Testis (tissue), 2 donors: ENCODE results near the gene CCDC106.

Experiments
- POLR2A ChIP-seq: fragments of 450-650 bp; IDR thresholded peaks from one replicate; pipeline ENCODE4 v1.6.1; 2017; ENCODE audit warnings: antibody characterized with exemption, mild to moderate bottlenecking, moderate library complexity
- TF ChIP-seq, protein P1 (sequence below), 3 experiments: fragments of 450-650 bp in 2 of 3; fragments of 200-600 bp in 1 of 3; sonication (generic) in 1 of 3; IDR thresholded peaks; one replicate each; pipeline ENCODE4 v1.5.1; 2016 to 2019; ENCODE audit warnings: antibody characterized with exemption in 3 of 3, mild to moderate bottlenecking in 2 of 3, moderate library complexity in 1 of 3

DNA sequence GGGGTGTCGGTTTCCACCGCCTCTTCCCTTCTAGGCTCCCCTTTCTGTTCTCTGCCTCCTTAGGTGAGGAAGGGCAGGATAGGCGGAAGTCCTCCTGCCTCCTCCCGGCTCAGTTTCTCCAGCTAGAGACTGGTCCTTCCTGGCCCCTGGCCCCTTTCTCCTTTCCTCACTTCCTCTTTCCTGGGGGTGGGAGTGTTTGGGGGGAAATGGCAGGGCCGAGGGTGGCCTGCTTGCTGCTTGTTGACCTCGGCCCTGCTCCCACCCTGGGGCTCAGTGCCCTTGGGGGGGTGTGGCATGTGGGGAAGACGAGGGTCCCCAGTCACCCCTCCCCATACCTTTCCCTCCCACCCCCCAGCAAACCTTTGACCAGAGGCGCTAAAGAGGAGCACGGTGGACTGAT is 11.8 kb downstream of the CCDC106 start:
- TF ChIP-seq, protein P1, sequence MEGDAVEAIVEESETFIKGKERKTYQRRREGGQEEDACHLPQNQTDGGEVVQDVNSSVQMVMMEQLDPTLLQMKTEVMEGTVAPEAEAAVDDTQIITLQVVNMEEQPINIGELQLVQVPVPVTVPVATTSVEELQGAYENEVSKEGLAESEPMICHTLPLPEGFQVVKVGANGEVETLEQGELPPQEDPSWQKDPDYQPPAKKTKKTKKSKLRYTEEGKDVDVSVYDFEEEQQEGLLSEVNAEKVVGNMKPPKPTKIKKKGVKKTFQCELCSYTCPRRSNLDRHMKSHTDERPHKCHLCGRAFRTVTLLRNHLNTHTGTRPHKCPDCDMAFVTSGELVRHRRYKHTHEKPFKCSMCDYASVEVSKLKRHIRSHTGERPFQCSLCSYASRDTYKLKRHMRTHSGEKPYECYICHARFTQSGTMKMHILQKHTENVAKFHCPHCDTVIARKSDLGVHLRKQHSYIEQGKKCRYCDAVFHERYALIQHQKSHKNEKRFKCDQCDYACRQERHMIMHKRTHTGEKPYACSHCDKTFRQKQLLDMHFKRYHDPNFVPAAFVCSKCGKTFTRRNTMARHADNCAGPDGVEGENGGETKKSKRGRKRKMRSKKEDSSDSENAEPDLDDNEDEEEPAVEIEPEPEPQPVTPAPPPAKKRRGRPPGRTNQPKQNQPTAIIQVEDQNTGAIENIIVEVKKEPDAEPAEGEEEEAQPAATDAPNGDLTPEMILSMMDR (IDR thresholded peaks at IDR 0.05), result no peak
- no peak for TF ChIP-seq POLR2A
